Uterus (tissue), 4 donors: ENCODE measurements around the gene TCERG1. TPM values are rescaled to one million over a fixed set of nuclear protein-coding genes. Genes with fewer than 3 reads are reported as not detected.

Experiments used
- DNase-seq, 2 donors: peaks; one replicate each; pipeline ENCODE4 v3.0.0-alpha.2; 2019 to 2020
- H3K27ac ChIP-seq, 2 donors: fragments of 200-600 bp; sonication (generic); 1 replicate in 1 of 2; 2 replicates in 1 of 2; pipeline ENCODE4 v1.5.1; 2016 to 2018
- H3K27me3 ChIP-seq, 2 donors: fragments of 200-600 bp; sonication (generic); one replicate each; pipeline ENCODE4 v1.5.1; 2018 to 2019; ENCODE audit warnings: control low read depth in 1 of 2
- H3K36me3 ChIP-seq, 2 donors: fragments of 200-600 bp; sonication (generic); one replicate each; pipeline ENCODE4 v1.5.1; 2019; ENCODE audit warnings: control low read depth in 1 of 2
- H3K4me1 ChIP-seq, 2 donors: fragments of 200-600 bp; sonication (generic); one replicate each; pipeline ENCODE4 v1.5.1; 2018 to 2019; ENCODE audit warnings: control low read depth in 1 of 2
- H3K4me3 ChIP-seq, 2 donors: fragments of 200-600 bp; sonication (generic); 1 replicate in 1 of 2; 2 replicates in 1 of 2; pipeline ENCODE4 v1.5.1; 2018 to 2019; ENCODE audit warnings: mild to moderate bottlenecking in 1 of 2
- H3K9me3 ChIP-seq, 2 donors: fragments of 200-600 bp; sonication (generic); one replicate each; pipeline ENCODE4 v1.5.1; 2019; ENCODE audit warnings: control low read depth in 1 of 2
- POLR2A ChIP-seq, 2 donors: fragments of 450-650 bp; IDR thresholded peaks; one replicate each; pipeline ENCODE4 v1.6.1; 2016; ENCODE audit warnings: antibody characterized with exemption in 2 of 2, mild to moderate bottlenecking in 1 of 2, moderate library complexity in 1 of 2
- intact Hi-C: fragments of 100-400 bp; cut with DNase I; formaldehyde crosslinking; loops from one replicate; pipeline ENCODE4 v1.15.1; 2023; ENCODE audit warnings: low total_unique reads
- total RNA-seq, 4 donors: library from RNA; depleted of rRNA in 3 of 4; stranded (reverse); fragments of >200 nt in 3 of 4; gene quantifications; one replicate each; pipeline versions ENCODE4 v1.1.0 to v1.2.4, GENCODE V29; 2014 to 2023
- TF ChIP-seq, protein P1 (sequence below), 4 experiments: fragments of 200-600 bp in 2 of 4; fragments of 450-650 bp in 2 of 4; sonication (generic) in 2 of 4; IDR thresholded peaks; one replicate each; pipeline ENCODE4 v1.5.1; 2016 to 2019; ENCODE audit warnings: antibody characterized with exemption in 4 of 4, mild to moderate bottlenecking in 2 of 4, moderate library complexity in 1 of 4
- donor health status: DM: yes; HTN: yes; CAD: no.

Gene TCERG1
- total RNA-seq, 4 donors from 2014 or later = 49.7 to 109 (median 77.7) TPM

DNA sequence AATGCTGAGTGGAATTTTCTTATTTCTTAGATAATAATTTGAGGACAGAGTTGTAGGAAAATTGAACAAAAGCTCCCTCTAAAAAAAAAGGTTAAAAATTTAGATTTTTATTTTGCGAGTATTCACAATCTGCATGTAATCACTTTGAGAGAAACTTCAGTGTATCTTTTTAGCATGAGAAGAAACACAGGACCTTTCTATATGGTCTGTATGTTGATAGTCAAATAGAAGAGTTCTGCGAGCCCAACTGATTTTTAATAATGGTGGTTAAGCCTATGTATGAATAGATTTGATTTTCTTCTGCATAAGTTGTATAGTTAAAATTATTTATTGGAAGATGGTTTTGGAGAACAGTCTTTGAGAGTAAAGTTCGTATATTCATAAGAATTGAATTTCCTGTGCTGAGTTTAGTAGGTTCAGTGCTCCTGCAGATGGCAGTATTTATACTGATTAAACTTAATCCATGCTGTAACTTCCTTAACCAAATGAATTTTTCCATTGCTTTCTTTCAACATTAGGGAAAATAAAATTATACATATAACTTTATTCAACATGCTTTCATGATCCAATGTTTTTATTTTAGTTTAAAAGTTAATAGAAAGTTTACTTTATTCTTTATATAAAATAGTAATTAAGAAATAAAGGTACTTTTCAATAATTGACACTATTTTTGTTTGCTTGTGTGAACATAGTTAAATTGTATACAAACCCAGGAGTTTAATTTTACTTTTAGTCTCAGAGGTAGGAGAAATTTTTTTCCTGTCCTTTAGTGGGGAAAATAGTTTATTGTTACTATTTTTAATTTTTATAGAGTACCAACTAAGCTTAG lies 19.6 kb downstream of the TCERG1 start:
- Histone ChIP-seq H3K27me3 (no peaks in the 10 kb centered on the region), H3K4me1 (no peaks in the 10 kb centered on the region), H3K27ac (no peak overlapping the region), H3K9me3 (no peaks in the 10 kb centered on the region), H3K4me3 (no peak overlapping the region), H3K36me3 (no peaks in the 10 kb centered on the region)
- TF ChIP-seq, protein P1, sequence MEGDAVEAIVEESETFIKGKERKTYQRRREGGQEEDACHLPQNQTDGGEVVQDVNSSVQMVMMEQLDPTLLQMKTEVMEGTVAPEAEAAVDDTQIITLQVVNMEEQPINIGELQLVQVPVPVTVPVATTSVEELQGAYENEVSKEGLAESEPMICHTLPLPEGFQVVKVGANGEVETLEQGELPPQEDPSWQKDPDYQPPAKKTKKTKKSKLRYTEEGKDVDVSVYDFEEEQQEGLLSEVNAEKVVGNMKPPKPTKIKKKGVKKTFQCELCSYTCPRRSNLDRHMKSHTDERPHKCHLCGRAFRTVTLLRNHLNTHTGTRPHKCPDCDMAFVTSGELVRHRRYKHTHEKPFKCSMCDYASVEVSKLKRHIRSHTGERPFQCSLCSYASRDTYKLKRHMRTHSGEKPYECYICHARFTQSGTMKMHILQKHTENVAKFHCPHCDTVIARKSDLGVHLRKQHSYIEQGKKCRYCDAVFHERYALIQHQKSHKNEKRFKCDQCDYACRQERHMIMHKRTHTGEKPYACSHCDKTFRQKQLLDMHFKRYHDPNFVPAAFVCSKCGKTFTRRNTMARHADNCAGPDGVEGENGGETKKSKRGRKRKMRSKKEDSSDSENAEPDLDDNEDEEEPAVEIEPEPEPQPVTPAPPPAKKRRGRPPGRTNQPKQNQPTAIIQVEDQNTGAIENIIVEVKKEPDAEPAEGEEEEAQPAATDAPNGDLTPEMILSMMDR (IDR thresholded peaks at IDR 0.05) = peak in 1 of 4 experiments; percentile 19
- TF ChIP-seq POLR2A (IDR thresholded peaks at IDR 0.05) = no peak
- no peak for DNase-seq
- intact Hi-C loops = no loop called here

DNA sequence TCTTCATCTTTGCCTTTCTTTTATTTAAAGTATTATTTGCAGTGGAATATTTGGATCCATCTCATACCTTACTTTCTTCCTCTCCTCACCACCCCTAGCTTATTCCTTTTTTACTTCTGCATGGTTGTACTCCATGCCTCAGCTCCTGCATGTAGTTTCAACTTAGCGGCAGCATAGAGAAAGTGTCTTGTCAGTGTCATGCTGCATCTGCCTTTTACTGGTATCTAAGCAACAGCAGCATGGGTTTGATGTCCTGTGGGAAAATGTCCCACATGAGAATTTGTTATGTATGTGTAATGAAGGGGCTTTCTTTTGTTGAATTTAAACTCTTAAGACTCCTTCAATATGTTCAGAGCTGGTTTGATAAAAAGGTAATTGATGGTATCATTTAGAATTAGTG lies 20.6 kb downstream of the TCERG1 start:
- no peak for DNase-seq
- TF ChIP-seq, protein P1 (IDR thresholded peaks at IDR 0.05) = no peak
- no peak for TF ChIP-seq POLR2A (IDR thresholded peaks at IDR 0.05)
- Histone ChIP-seq H3K9me3 (no peaks in the 10 kb centered on the region), H3K27me3 (no peaks in the 10 kb centered on the region), H3K4me3 (no peak overlapping the region), H3K27ac (no peak overlapping the region), H3K4me1 (no peaks in the 10 kb centered on the region), H3K36me3 (no peaks in the 10 kb centered on the region)
- intact Hi-C loops = no loop called here

DNA sequence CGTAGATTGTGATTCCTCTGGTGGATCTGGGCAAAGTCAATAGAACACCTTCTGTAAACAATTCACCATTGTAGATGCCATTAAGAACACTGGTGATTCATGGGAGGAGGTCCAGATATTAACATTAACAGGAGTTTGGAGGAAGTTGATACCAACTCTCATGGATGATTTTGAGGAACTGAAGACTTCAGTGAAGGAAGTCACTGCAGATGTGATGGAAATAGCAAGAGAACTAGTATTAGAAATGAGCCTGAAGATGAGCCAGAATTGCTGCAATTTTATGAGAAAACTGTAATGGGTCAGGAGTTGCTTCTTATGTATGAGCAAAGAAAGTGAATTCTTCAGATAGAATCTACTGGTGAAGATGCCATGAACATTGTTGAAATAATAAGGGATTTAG lies 26.9 kb downstream of the TCERG1 start:
- intact Hi-C loops = no loop called here
- H3K4me1 ChIP-seq = no peaks in the 10 kb centered on the region
- no peaks in the 10 kb centered on the region for H3K9me3 ChIP-seq
- H3K27ac ChIP-seq = no peak overlapping the region
- H3K4me3 ChIP-seq = no peak overlapping the region
- DNase-seq = no peak
- no peaks in the 10 kb centered on the region for H3K36me3 ChIP-seq
- no peaks in the 10 kb centered on the region for H3K27me3 ChIP-seq
- no peak for TF ChIP-seq POLR2A (IDR thresholded peaks at IDR 0.05)
- TF ChIP-seq, protein P1 (IDR thresholded peaks at IDR 0.05) = no peak

DNA sequence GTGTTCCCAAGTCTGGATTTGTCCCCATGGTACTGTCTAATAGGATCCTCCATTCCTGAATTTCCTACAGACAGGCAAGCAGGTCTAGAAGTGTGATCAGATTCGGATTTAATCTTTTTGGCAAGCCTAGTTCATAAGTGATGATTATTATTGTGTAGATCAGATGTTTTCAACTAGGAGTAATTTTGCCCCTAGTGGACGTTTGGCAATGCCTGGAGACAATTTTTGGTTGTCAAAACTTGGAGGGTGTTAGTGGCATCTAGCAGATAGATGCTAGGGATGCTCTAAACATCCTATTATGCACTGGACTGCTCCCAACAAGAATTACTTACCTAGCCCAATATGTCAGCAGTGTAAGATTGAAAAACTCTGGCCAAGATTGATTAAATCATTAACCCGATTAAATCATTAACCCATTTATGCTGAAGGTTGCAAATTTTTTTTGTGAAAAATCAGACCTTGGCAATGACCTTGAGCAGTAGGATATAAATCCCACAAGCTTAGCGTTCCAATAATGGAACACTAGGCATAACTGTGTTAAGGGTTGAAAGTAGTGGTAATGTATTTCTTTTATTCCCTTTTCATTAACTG lies 28.2 kb downstream of the TCERG1 start:
- TF ChIP-seq, protein P1 (IDR thresholded peaks at IDR 0.05) = no peak
- no peak for TF ChIP-seq POLR2A (IDR thresholded peaks at IDR 0.05)
- no peaks in the 10 kb centered on the region for H3K4me1 ChIP-seq
- no peaks in the 10 kb centered on the region for H3K36me3 ChIP-seq
- H3K27me3 ChIP-seq = no peaks in the 10 kb centered on the region
- H3K27ac ChIP-seq = no peak overlapping the region
- no peaks in the 10 kb centered on the region for H3K9me3 ChIP-seq
- H3K4me3 ChIP-seq = no peak overlapping the region
- intact Hi-C loops = no loop called here
- DNase-seq = no peak

DNA sequence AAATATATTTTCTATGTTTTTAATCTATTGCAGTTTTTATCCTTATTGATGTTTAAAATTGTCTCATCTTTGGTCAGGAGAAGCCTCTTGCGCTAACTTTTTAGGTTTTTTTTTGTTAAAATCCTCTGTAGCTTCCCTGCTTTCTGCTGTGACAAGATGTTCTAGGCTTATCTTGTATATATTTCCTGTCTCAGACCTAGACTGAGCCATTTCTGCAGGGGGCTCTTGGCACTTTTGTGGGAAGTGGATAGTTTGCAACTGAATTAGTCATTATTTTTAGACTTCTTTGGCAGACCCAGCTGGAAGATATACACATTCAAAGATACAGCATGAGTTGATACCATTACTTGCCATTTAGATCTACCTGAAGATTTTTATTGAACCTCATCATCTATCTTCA lies 28.8 kb downstream of the TCERG1 start:
- TF ChIP-seq POLR2A (IDR thresholded peaks at IDR 0.05) = no peak
- TF ChIP-seq, protein P1 (IDR thresholded peaks at IDR 0.05) = no peak
- DNase-seq = no peak
- Histone ChIP-seq H3K4me1 (no peaks in the 10 kb centered on the region), H3K27ac (no peak overlapping the region), H3K9me3 (no peaks in the 10 kb centered on the region), H3K36me3 (no peaks in the 10 kb centered on the region), H3K4me3 (no peak overlapping the region), H3K27me3 (no peaks in the 10 kb centered on the region)
- intact Hi-C loops = no loop called here
